ENCODE results near the gene ESM1.
"Not testable (repeated sequence)": the region's sequence is repeated elsewhere in the genome, so short reads cannot be mapped to it uniquely, and the experiment has no call there.

Gene ESM1

DNA sequence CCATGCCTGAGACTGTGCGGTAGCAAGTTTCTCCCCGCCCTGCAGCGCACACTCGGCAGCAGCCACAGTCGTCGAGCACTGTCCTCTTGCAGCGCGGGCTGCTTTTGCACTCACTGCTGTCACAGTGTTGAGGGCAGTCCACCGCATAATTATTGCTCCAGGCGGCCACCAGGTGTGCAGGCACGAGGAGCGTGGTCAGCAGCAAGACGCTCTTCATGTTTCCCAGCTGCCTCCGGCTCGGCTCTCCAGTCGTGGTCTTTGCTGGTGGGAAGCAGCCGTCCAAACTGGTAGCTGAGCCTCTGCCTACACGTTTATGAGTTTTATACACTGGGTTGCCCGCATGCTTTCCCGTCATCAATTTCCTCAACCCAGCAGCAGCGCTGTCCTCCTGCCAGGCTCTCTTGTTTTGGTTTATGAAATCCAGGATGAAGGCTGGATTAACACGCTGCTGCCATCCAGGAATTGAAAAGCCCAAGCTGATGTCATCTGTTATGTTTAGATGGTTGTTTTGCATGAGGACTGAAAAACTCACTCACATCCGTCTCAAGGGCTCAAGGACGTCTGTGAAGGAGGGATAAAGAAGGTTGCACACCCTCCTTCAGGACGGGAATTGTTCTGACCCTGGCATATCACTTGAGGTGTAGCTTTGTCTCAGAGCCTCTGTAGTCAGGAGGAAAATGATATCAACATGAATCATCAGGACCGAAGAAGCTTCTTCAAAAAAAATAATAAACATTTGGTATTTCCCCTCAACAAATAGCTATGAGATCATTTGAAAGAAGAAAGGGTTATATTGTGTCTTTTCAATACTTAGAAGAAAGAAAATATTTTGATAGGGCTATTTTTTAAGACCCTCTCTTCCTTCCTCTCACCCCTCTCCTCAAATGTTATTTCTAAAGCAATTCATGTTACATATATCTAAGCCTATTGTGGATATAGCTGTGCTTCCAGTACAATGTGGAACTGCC is at the start of gene ESM1:
Gene ESM1 (minus strand): TSS at position 293 of the 968 bp plus-strand sequence. CDS start 76 bp downstream, at position 217.
- no peak within 1 kb of the TSS for H3K4me3 ChIP-seq (ENCODE audit: low read length)
- H2AFZ ChIP-seq (ENCODE audit: low read depth, low read length), result no peak within 1 kb of the TSS
- no peaks in the 10 kb centered on the region for H3K36me3 ChIP-seq (ENCODE audit: insufficient read depth, low read length)
- no peaks in the 10 kb centered on the region for H3K27me3 ChIP-seq (ENCODE audit: insufficient read depth, low read length)
- H3K9me3 ChIP-seq (ENCODE audit: low read length), result no peaks in the 10 kb centered on the region
- no peaks in the 10 kb centered on the region for H3K4me1 ChIP-seq (ENCODE audit: insufficient read depth, low read length)

DNA sequence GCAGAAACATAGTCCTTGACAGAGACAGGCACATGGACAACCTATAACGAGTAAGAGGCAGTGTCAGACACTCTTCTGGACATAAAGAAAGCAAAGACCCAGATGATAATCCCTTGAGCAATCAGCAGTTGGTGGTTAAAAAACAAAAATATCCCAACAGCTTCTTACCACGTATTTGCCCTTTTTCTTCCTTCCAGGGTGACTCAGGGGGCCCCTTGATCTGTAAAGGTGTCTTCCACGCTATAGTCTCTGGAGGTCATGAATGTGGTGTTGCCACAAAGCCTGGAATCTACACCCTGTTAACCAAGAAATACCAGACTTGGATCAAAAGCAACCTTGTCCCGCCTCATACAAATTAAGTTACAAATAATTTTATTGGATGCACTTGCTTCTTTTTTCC is 48.2 kb upstream of the ESM1 start:
- H3K27me3 ChIP-seq (ENCODE audit: insufficient read depth, low read length), result no peaks in the 10 kb centered on the region
- H3K36me3 ChIP-seq (ENCODE audit: insufficient read depth, low read length), result no peaks in the 10 kb centered on the region
- no peaks in the 10 kb centered on the region for H3K4me1 ChIP-seq (ENCODE audit: insufficient read depth, low read length)
- no peak overlapping the region for H3K4me3 ChIP-seq (ENCODE audit: low read length)
- H3K9me3 ChIP-seq (ENCODE audit: low read length), result no peaks in the 10 kb centered on the region
- H2AFZ ChIP-seq (ENCODE audit: low read depth, low read length), result no peak overlapping the region

- no peak overlapping the region for H3K4me3 ChIP-seq (ENCODE audit: low read length)
- no peaks in the 10 kb centered on the region for H3K27me3 ChIP-seq (ENCODE audit: insufficient read depth, low read length)
These were observed 46.1 kb upstream of the ESM1 start for GRCh38 chr5:55031492-55031891.

GRCh38 chr5:55030676-55031369 is 45.4 kb upstream of the ESM1 start:
- Histone ChIP-seq H3K4me3 (ENCODE audit: low read length) (no peak overlapping the region), H3K36me3 (ENCODE audit: insufficient read depth, low read length) (no peaks in the 10 kb centered on the region), H3K27me3 (ENCODE audit: insufficient read depth, low read length) (peaks cover 1% of the 10 kb centered on the region)

More at GRCh38 chr5:55031492-55031891, 46.1 kb upstream of the ESM1 start:
- no peaks in the 10 kb centered on the region for H3K9me3 ChIP-seq (ENCODE audit: low read length)
- H3K4me1 ChIP-seq (ENCODE audit: insufficient read depth, low read length), result no peaks in the 10 kb centered on the region
- no peak overlapping the region for H2AFZ ChIP-seq (ENCODE audit: low read depth, low read length)
- H3K36me3 ChIP-seq (ENCODE audit: insufficient read depth, low read length), result no peaks in the 10 kb centered on the region

GRCh38 chr5:55030220-55030619 is 44.8 kb upstream of the ESM1 start:
- H3K27me3 ChIP-seq (ENCODE audit: insufficient read depth, low read length), result peaks cover 3% of the 10 kb centered on the region
- H3K4me3 ChIP-seq (ENCODE audit: low read length), result no peak overlapping the region
- H2AFZ ChIP-seq (ENCODE audit: low read depth, low read length), result no peak overlapping the region

More at GRCh38 chr5:55030676-55031369, 45.4 kb upstream of the ESM1 start:
- Histone ChIP-seq H3K4me1 (ENCODE audit: insufficient read depth, low read length) (no peaks in the 10 kb centered on the region), H3K9me3 (ENCODE audit: low read length) (no peaks in the 10 kb centered on the region), H2AFZ (ENCODE audit: low read depth, low read length) (no peak overlapping the region)

GRCh38 chr5:55027595-55027994 is 42.2 kb upstream of the ESM1 start:
- Histone ChIP-seq H3K9me3 (ENCODE audit: low read length) (no peaks in the 10 kb centered on the region), H3K36me3 (ENCODE audit: insufficient read depth, low read length) (no peaks in the 10 kb centered on the region), H2AFZ (ENCODE audit: low read depth, low read length) (no peak overlapping the region), H3K27me3 (ENCODE audit: insufficient read depth, low read length) (peaks cover 3% of the 10 kb centered on the region), H3K4me1 (ENCODE audit: insufficient read depth, low read length) (no peaks in the 10 kb centered on the region), H3K4me3 (ENCODE audit: low read length) (no peak overlapping the region)

More at GRCh38 chr5:55030220-55030619, 44.8 kb upstream of the ESM1 start:
- Histone ChIP-seq H3K9me3 (ENCODE audit: low read length) (no peaks in the 10 kb centered on the region), H3K4me1 (ENCODE audit: insufficient read depth, low read length) (no peaks in the 10 kb centered on the region), H3K36me3 (ENCODE audit: insufficient read depth, low read length) (no peaks in the 10 kb centered on the region)

- Histone ChIP-seq H3K4me1 (ENCODE audit: insufficient read depth, low read length) (no peaks in the 10 kb centered on the region), H3K4me3 (ENCODE audit: low read length) (no peak overlapping the region), H3K36me3 (ENCODE audit: insufficient read depth, low read length) (no peaks in the 10 kb centered on the region), H3K9me3 (ENCODE audit: low read length) (no peaks in the 10 kb centered on the region), H2AFZ (ENCODE audit: low read depth, low read length) (no peak overlapping the region), H3K27me3 (ENCODE audit: insufficient read depth, low read length) (peaks cover 3% of the 10 kb centered on the region)
These were observed 37.1 kb upstream of the ESM1 start for GRCh38 chr5:55022450-55022849.

- Histone ChIP-seq H2AFZ (ENCODE audit: low read depth, low read length) (no peak overlapping the region), H3K27me3 (ENCODE audit: insufficient read depth, low read length) (peaks cover 3% of the 10 kb centered on the region), H3K9me3 (ENCODE audit: low read length) (no peaks in the 10 kb centered on the region), H3K36me3 (ENCODE audit: insufficient read depth, low read length) (no peaks in the 10 kb centered on the region), H3K4me1 (ENCODE audit: insufficient read depth, low read length) (no peaks in the 10 kb centered on the region), H3K4me3 (ENCODE audit: low read length) (no peak overlapping the region)
These were observed 36.4 kb upstream of the ESM1 start for GRCh38 chr5:55021821-55022220.

DNA sequence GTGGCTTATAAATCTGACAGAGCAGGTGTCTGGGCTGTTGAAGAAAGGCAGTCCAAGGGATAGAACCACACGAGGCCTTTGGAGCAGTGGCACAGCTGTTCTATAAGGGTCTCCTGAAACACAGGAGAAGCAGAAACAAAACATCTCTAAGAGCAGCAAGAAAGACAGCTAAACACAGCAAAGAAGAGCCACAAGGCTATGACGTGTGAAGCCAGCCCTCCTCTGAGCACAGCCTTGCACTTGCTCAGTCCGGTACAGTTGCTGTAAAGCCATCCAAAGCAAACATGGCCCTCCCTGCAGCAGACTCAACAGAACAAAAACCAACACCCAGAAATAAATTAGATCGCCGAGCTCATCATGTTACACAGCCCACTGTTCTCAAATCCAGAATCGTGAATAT is 36.0 kb upstream of the ESM1 start:
- Histone ChIP-seq H3K4me1 (ENCODE audit: insufficient read depth, low read length) (no peaks in the 10 kb centered on the region), H2AFZ (ENCODE audit: low read depth, low read length) (no peak overlapping the region), H3K9me3 (ENCODE audit: low read length) (no peaks in the 10 kb centered on the region), H3K4me3 (ENCODE audit: low read length) (no peak overlapping the region), H3K36me3 (ENCODE audit: insufficient read depth, low read length) (no peaks in the 10 kb centered on the region), H3K27me3 (ENCODE audit: insufficient read depth, low read length) (peaks cover 3% of the 10 kb centered on the region)

GRCh38 chr5:55010149-55010548 is 24.8 kb upstream of the ESM1 start:
- not testable (repeated sequence) for H3K36me3 ChIP-seq (ENCODE audit: insufficient read depth, low read length); H3K4me1 ChIP-seq (ENCODE audit: insufficient read depth, low read length); H3K4me3 ChIP-seq (ENCODE audit: low read length); H3K27me3 ChIP-seq (ENCODE audit: insufficient read depth, low read length); H3K9me3 ChIP-seq (ENCODE audit: low read length); H2AFZ ChIP-seq (ENCODE audit: low read depth, low read length)

- Histone ChIP-seq H2AFZ (ENCODE audit: low read depth, low read length) (no peak overlapping the region), H3K36me3 (ENCODE audit: insufficient read depth, low read length) (no peaks in the 10 kb centered on the region), H3K4me3 (ENCODE audit: low read length) (no peak overlapping the region), H3K27me3 (ENCODE audit: insufficient read depth, low read length) (no peaks in the 10 kb centered on the region), H3K4me1 (ENCODE audit: insufficient read depth, low read length) (no peaks in the 10 kb centered on the region), H3K9me3 (ENCODE audit: low read length) (no peaks in the 10 kb centered on the region)
These were observed 19.3 kb upstream of the ESM1 start for GRCh38 chr5:55004729-55005128.

DNA sequence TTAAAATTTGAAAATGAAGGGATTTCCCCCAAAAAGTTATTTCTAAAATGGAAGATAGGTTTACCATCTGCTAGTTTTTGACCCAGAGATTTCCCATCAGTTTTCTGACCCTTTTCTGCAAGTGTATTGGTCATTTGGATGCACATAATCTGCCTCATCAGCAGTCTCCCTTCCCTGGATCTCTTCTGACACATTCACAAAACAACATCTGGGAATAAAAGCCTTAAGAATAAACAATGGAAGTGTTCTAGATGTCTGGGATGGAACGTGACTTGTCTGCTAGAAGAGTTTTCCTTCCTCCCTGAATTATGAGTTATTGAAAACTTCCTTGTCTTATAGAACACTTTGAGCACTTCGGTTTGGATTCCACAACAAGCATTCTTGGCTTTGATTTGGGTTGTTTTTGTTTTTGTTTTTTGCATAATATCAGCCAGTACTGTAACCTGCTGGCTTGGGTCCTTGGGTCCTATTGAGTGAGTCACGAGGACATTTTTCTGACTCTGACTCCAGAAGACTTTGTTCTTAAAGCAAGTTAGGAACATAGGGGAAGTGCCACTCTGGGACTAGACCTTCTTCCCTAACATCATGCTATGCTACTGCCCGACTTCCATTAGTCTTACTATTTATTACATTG is 18.2 kb upstream of the ESM1 start:
- Histone ChIP-seq H3K27me3 (ENCODE audit: insufficient read depth, low read length) (no peaks in the 10 kb centered on the region), H2AFZ (ENCODE audit: low read depth, low read length) (no peak overlapping the region), H3K4me1 (ENCODE audit: insufficient read depth, low read length) (no peaks in the 10 kb centered on the region), H3K36me3 (ENCODE audit: insufficient read depth, low read length) (no peaks in the 10 kb centered on the region), H3K4me3 (ENCODE audit: low read length) (no peak overlapping the region), H3K9me3 (ENCODE audit: low read length) (no peaks in the 10 kb centered on the region)

DNA sequence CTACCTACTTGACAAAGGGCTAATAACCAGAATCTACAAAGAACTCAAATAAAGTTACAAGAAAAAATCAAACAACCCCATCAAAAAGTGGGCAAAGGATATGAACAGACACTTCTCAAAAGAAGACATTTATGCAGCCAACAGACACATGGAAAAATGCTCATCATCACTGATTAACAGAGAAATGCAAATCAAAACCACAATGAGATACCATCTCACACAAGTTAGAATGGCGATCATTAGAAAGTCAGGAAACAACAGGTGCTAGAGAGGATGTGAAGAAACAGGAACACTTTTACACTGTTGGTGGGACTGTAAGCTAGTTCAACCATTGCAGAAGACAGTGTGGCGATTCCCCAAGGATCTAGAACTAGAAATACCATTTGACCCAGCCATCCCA is 16.8 kb upstream of the ESM1 start:
- not testable (repeated sequence) for H3K27me3 ChIP-seq (ENCODE audit: insufficient read depth, low read length); H3K4me3 ChIP-seq (ENCODE audit: low read length); H2AFZ ChIP-seq (ENCODE audit: low read depth, low read length); H3K36me3 ChIP-seq (ENCODE audit: insufficient read depth, low read length); H3K9me3 ChIP-seq (ENCODE audit: low read length); H3K4me1 ChIP-seq (ENCODE audit: insufficient read depth, low read length)

All from neuron (in vitro differentiated cells).